T-cell (primary cell): ENCODE results near the gene LOX. TPM values are rescaled to one million over a fixed set of nuclear protein-coding genes. Genes with fewer than 3 reads are reported as not detected.

Experiments used
- ATAC-seq, 4 experiments: fragments of 200-7000 bp in 3 of 4; fragments of 150-1000 bp in 1 of 4; cut with Tn5 transposase; replicated peaks in 1 of 4; 1 replicate in 3 of 4; 2 replicates in 1 of 4; pipeline ENCODE4 v1.10.0; 2021; ENCODE audit warnings: moderate library complexity in 3 of 4, mild to moderate bottlenecking in 2 of 4, moderate number of reproducible peaks in 1 of 4
- CTCF ChIA-PET, 2 donors: fragments of 300-600 bp; sonication (Branson Sonifier 250); formaldehyde crosslinking; loops; one replicate each; lab custom pipeline; 2022; ENCODE audit warnings: antibody characterized with exemption in 2 of 2; lab: Charles Lee
- POLR2A ChIA-PET, 2 donors: fragments of 300-600 bp; sonication (Branson Sonifier 250); formaldehyde crosslinking; loops; one replicate each; lab custom pipeline; 2022; ENCODE audit warnings: antibody characterized with exemption in 2 of 2; lab: Charles Lee
- DNase-seq, 35 experiments: peaks; one replicate each; pipeline versions ENCODE4 v3.0.0 to v3.0.0-alpha.2; 2013 to 2023
- H3K27ac ChIP-seq: one replicate; pipeline ENCODE4 v1.5.1; 2013; ENCODE audit warnings: low read length
- H3K27me3 ChIP-seq, 2 experiments: replicated peaks in 1 of 2; 1 replicate in 1 of 2; 2 replicates in 1 of 2; pipeline versions ENCODE4 v1.6.1 to v1.7.0; 2013; ENCODE audit warnings: low read length in 1 of 2, mixed read lengths in 1 of 2; ENCODE audit not compliant: control insufficient read depth in 2 of 2, insufficient read depth in 2 of 2; ENCODE audit errors: extremely low read depth in 1 of 2
- H3K36me3 ChIP-seq, 2 donors: 1 replicate in 1 of 2; 2 replicates in 1 of 2; pipeline versions ENCODE4 v1.6.1 to v1.7.0; 2013; ENCODE audit warnings: low read length in 1 of 2; ENCODE audit not compliant: control insufficient read depth in 2 of 2, insufficient read depth in 1 of 2; ENCODE audit errors: extremely low read depth in 1 of 2
- H3K4me1 ChIP-seq, 2 experiments: 1 replicate in 1 of 2; 2 replicates in 1 of 2; pipeline versions ENCODE4 v1.6.1 to v1.7.0; 2013; ENCODE audit warnings: low read length in 2 of 2, mixed read lengths in 1 of 2; ENCODE audit not compliant: insufficient read depth in 2 of 2, control insufficient read depth in 1 of 2; ENCODE audit errors: extremely low read depth in 1 of 2
- H3K4me3 ChIP-seq, 2 donors: 1 replicate in 1 of 2; 2 replicates in 1 of 2; pipeline versions ENCODE4 v1.5.1 to v1.7.0; 2013; ENCODE audit warnings: mild to moderate bottlenecking in 2 of 2, low read length in 1 of 2, moderate library complexity in 1 of 2; ENCODE audit not compliant: control insufficient read depth in 1 of 2; ENCODE audit errors: extremely low read depth in 1 of 2
- H3K9me3 ChIP-seq: 2 replicates; pipeline ENCODE4 v1.7.0; 2013
- H3K27ac Mint-ChIP-seq, 2 donors: one replicate each; pipeline ENCODE4 v1.8.0; 2020 to 2021; ENCODE audit warnings: mild to moderate bottlenecking in 2 of 2, mixed read lengths in 2 of 2
- H3K27me3 Mint-ChIP-seq, 2 donors: one replicate each; pipeline ENCODE4 v1.8.0; 2021 to 2022; ENCODE audit warnings: mixed read lengths in 2 of 2
- H3K36me3 Mint-ChIP-seq: one replicate; pipeline ENCODE4 v1.8.0; 2021; ENCODE audit warnings: mixed read lengths
- H3K4me1 Mint-ChIP-seq, 3 donors: one replicate each; pipeline ENCODE4 v1.8.0; 2020 to 2022; ENCODE audit warnings: mixed read lengths in 3 of 3, mild to moderate bottlenecking in 1 of 3
- H3K4me3 Mint-ChIP-seq, 3 donors: one replicate each; pipeline ENCODE4 v1.8.0; 2020 to 2022; ENCODE audit warnings: mild to moderate bottlenecking in 3 of 3, mixed read lengths in 3 of 3, moderate library complexity in 3 of 3
- H3K9me3 Mint-ChIP-seq, 3 donors: one replicate each; pipeline ENCODE4 v1.8.0; 2020 to 2022; ENCODE audit warnings: mixed read lengths in 3 of 3
- WGBS: methylation state at CpG from one replicate; pipeline ENCODE4 v1.1.5; 2013; ENCODE audit warnings: missing lambda C conversion rate; ENCODE audit not compliant: insufficient coverage; 5-methylcytosine and 5-hydroxymethylcytosine counted together
- total RNA-seq, 35 experiments: library from RNA in 6 of 35; stranded (reverse) in 6 of 35; fragments of 120-200 nt in 1 of 35; gene quantifications; one replicate each; pipeline versions ENCODE4 v1.2.1 to v1.2.4 and lab custom pipeline; 2013 to 2026

The LOX gene
- total RNA-seq, 5 donors from 2014 or later (not counting 1 experiment from before 2014, with no cell fraction given): 0.20 to 0.88 (median 0.51) TPM; not detected in 2

DNA sequence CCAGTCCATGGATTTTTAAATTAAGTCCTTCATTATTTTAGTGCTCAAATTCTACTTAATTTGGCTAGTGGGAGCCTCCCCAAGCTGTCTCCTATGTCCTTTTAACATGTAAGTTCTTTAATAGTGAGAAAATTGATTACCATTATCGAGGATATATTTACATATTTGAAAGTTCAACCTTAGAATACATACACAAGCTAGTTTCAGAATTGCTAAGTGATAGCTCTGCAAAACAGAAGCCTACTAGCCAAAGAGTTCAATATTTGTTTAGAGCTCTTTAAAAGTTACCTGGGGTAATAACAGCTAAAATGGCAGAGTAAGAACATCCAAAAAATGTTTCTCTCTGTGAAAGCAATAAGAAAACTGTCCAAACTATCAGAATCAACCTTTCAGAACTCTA lies 48.2 kb downstream of the LOX start:
- CTCF ChIA-PET: no interaction called here
- Histone ChIP-seq H3K9me3 (no peaks in the 10 kb centered on the region), H3K27ac (no peak overlapping the region), H3K4me1 (no peaks in the 10 kb centered on the region), H3K36me3 (peaks cover 0 to 11% of the 10 kb centered on the region in 2 donors), H3K27me3 (no peaks in the 10 kb centered on the region), H3K4me3 (no peak overlapping the region)
- Mint-ChIP-seq H3K27ac (no peak overlapping the region), H3K36me3 (peaks cover 48% of the 10 kb centered on the region), H3K4me3 (no peak overlapping the region), H3K9me3 (no peaks in the 10 kb centered on the region), H3K27me3 (no peaks in the 10 kb centered on the region), H3K4me1 (no peaks in the 10 kb centered on the region)
- WGBS: no CpG with 5 or more reads among the region's 1 CpG
- ATAC-seq: no peak
- POLR2A ChIA-PET: no interaction called here
- DNase-seq: no peak

DNA sequence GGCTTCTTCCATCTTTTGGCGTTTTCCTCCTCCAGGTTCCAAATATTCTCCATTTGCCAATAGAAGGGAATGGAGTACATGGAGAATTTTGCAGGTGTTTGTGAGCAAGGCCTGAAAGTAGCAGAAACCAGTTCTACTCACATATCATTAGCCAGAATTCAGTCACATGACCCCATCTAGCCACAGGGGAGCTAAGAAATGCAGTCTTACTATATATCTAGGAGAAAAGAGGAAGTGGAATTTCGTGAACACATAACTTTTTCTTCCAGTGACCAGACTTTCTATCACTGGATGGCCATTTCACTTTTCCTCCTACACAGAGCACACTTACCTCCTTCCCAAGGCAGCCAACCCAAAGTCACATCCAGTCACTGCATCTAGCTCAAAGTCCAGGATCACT lies 55.1 kb downstream of the LOX start:
- H3K4me3 Mint-ChIP-seq: no peak overlapping the region
- no peak overlapping the region for H3K27ac Mint-ChIP-seq
- ATAC-seq: no peak
- no peak for DNase-seq
- H3K36me3 Mint-ChIP-seq: peaks cover 61% of the 10 kb centered on the region
- Histone ChIP-seq H3K27me3 (no peaks in the 10 kb centered on the region), H3K4me1 (no peaks in the 10 kb centered on the region), H3K36me3 (peaks cover 0 to 42% of the 10 kb centered on the region in 2 donors), H3K4me3 (no peak overlapping the region), H3K27ac (no peak overlapping the region), H3K9me3 (no peaks in the 10 kb centered on the region)
- POLR2A ChIA-PET: no interaction called here
- CTCF ChIA-PET: no interaction called here
- no CpG with 5 or more reads among the region's 2 CpGs for WGBS
- no peaks in the 10 kb centered on the region for H3K4me1 Mint-ChIP-seq
- H3K27me3 Mint-ChIP-seq: no peaks in the 10 kb centered on the region
- H3K9me3 Mint-ChIP-seq: no peaks in the 10 kb centered on the region

DNA sequence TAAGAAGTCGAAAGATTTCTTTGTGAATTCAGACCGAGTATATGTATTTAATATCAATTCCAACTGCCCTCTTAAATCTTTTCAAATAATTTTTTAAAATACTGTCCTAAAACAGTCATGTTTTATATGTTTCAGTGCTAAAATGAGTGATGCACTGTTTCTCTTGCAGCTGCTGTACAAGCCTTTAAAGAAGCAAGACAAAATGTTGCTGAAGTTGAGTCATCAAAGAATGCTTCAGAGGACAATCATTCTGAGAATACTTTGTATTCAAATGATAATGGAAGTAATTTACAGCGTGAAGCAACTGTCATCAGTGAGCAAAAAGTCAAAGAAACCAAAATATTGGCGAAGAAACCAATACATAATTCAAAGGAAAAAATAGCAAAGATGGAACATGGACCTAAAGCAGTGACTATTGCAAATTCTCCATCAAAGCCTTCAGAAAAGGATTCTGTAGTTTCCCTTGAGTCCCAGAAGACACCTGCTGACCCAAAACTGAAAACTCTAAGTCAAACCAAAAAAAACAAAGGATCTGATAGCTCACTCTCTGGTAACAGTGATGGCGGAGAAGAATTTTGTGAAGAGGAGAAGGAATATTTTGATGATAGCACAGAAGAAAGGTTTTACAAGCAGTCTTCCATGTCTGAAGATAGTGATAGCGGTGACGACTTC lies 58.0 kb downstream of the LOX start:
- H3K4me1 ChIP-seq: no peaks in the 10 kb centered on the region
- no peaks in the 10 kb centered on the region for H3K27me3 ChIP-seq
- H3K36me3 ChIP-seq: peaks cover 0 to 39% of the 10 kb centered on the region in 2 donors
- CTCF ChIA-PET: no interaction called here
- DNase-seq (no peak), ATAC-seq (no peak)
- peaks cover 55% of the 10 kb centered on the region for H3K36me3 Mint-ChIP-seq
- no peak overlapping the region for H3K4me3 ChIP-seq
- H3K9me3 Mint-ChIP-seq: no peaks in the 10 kb centered on the region
- H3K27me3 Mint-ChIP-seq: no peaks in the 10 kb centered on the region
- POLR2A ChIA-PET: no interaction called here
- H3K9me3 ChIP-seq: no peaks in the 10 kb centered on the region
- H3K27ac Mint-ChIP-seq: no peak overlapping the region
- 78% methylated on average over 3 of the region's 7 CpGs for WGBS
- no peak overlapping the region for H3K4me3 Mint-ChIP-seq
- H3K27ac ChIP-seq: no peak overlapping the region
- no peaks in the 10 kb centered on the region for H3K4me1 Mint-ChIP-seq

DNA sequence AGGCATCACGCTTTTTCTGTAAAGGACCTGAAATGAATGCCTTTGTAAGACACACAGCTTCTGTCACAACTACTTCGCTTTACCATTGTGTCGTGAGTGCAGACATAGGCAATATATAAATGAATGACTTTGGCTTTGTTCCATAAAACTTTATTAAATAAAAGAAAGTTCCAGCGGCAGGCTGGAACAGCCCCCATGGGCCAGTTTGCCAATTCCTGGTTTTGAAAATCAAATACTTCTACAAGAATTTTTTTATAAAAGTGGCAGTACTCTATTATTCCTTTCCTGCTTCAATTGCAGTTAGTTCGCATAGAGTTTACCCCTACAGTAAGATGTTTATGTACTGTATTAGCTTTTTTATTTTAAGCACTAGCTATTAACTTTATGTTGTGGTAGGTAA lies 62.6 kb downstream of the LOX start:
- POLR2A ChIA-PET: no interaction called here
- WGBS: no CpG with 5 or more reads among the region's 5 CpGs
- DNase-seq (no peak), ATAC-seq (no peak)
- Mint-ChIP-seq H3K4me1 (peaks cover 0 to 4% (median 0%) of the 10 kb centered on the region in 3 donors), H3K9me3 (no peaks in the 10 kb centered on the region), H3K27me3 (no peaks in the 10 kb centered on the region), H3K36me3 (peaks cover 18% of the 10 kb centered on the region), H3K4me3 (no peak overlapping the region), H3K27ac (no peak overlapping the region)
- Histone ChIP-seq H3K4me3 (no peak overlapping the region), H3K9me3 (no peaks in the 10 kb centered on the region), H3K27me3 (no peaks in the 10 kb centered on the region), H3K4me1 (no peaks in the 10 kb centered on the region), H3K36me3 (peaks cover 0 to 6% of the 10 kb centered on the region in 2 donors), H3K27ac (no peak overlapping the region)
- CTCF ChIA-PET: no interaction called here

DNA sequence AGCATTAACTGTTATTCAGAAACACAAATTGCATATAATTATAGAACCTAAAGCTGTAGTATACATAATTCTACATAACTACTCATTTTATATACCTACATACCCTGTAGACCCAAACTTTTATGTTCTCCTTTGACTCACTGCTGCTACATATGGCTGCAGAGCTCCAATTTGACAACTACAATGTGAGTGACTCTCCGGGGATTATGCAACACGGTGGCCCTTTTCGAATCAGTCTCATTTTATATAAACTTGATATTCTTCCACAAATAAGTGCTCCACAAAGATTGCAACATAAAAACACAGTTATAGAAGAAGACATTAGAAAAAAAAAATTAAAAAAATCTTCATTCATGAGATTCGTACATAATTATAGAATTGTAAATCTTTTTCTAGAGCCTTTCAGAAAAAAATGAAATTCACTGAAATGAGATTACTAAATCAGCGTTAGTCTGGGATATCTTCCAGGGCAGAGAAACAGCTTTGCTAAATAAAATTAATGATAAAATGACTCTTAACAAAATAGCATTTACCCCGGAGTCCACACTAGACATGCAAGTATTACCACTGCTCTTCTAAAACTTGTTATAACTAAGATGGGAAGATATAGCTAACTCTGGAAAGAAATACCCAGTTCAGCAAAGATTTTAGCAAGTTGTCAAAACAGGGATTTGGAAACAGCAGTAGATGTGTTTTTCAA lies 63.7 kb downstream of the LOX start:
- ChIA-PET POLR2A (no interaction called here), CTCF (no interaction called here)
- DNase-seq (no peak), ATAC-seq (no peak)
- Mint-ChIP-seq H3K9me3 (no peaks in the 10 kb centered on the region), H3K4me3 (no peak overlapping the region), H3K27me3 (no peaks in the 10 kb centered on the region), H3K27ac (no peak overlapping the region), H3K36me3 (peaks cover 11% of the 10 kb centered on the region), H3K4me1 (peaks cover 4 to 12% (median 9%) of the 10 kb centered on the region in 3 donors)
- no peaks in the 10 kb centered on the region for H3K4me1 ChIP-seq
- H3K36me3 ChIP-seq: no peaks in the 10 kb centered on the region
- H3K4me3 ChIP-seq: no peak overlapping the region
- WGBS: 100% methylated on average over 1 of the region's 6 CpGs
- no peaks in the 10 kb centered on the region for H3K27me3 ChIP-seq
- H3K9me3 ChIP-seq: no peaks in the 10 kb centered on the region
- no peak overlapping the region for H3K27ac ChIP-seq
